ENCODE measurements around the gene GDI2. TPM values are rescaled to one million over a fixed set of nuclear protein-coding genes. Genes with fewer than 3 reads are reported as not detected.

The GDI2 gene
- total RNA-seq, 1 experiment from 2014 or later: 200 TPM

- no TSS peak for BruUV-seq (replicated peaks)
- no peaks in the 10 kb centered on the region for H3K9me3 Mint-ChIP-seq (ENCODE audit: unreplicated experiment)
- H3K27ac Mint-ChIP-seq (ENCODE audit: low read depth, unreplicated experiment): no peak overlapping the region
- no peak for TF ChIP-seq CTCF (IDR thresholded peaks at IDR 0.05; ENCODE audit: unreplicated experiment)
- H3K4me1 Mint-ChIP-seq (ENCODE audit: insufficient read depth, unreplicated experiment): peaks cover 34% of the 10 kb centered on the region
- no peak overlapping the region for H3K4me3 Mint-ChIP-seq (ENCODE audit: unreplicated experiment)
- intact Hi-C loops (cut with micrococcal nuclease): no loop called here
- H3K36me3 Mint-ChIP-seq (ENCODE audit: insufficient read depth, unreplicated experiment): peaks cover 21% of the 10 kb centered on the region
- ChIA-PET POLR2A (interaction anchor here (0.6 to 2.7 kb wide), 2 partner anchors 9 to 13 kb away, joined by 3 to 13 read pairs; partner anchors contain the start of gene GDI2), CTCF (interaction anchor here (0.6 to 1.0 kb wide), 3 partner anchors 58 to 363 kb away, joined by 3 to 4 read pairs (median 4); no protein-coding TSS in a partner anchor)
- no peak for DNase-seq (ENCODE audit: unreplicated experiment)
- H3K27me3 Mint-ChIP-seq (ENCODE audit: insufficient read depth, unreplicated experiment): no peaks in the 10 kb centered on the region
Measured at GRCh38 chr10:5805260-5805659, 8.0 kb downstream of the GDI2 start.

- CTCF ChIA-PET: interaction anchor here (0.6 kb wide), 1 partner anchor 69 kb away, joined by 3 read pairs; no protein-coding TSS in a partner anchor
Measured at GRCh38 chr10:5804386-5804785, 8.8 kb downstream of the GDI2 start.

GRCh38 chr10:5800782-5801181 is 12.5 kb downstream of the GDI2 start:
- H3K27ac Mint-ChIP-seq (ENCODE audit: low read depth, unreplicated experiment): no peak overlapping the region
- peaks cover 16% of the 10 kb centered on the region for H3K4me1 Mint-ChIP-seq (ENCODE audit: insufficient read depth, unreplicated experiment)
- H3K9me3 Mint-ChIP-seq (ENCODE audit: unreplicated experiment): no peaks in the 10 kb centered on the region
- no peak for TF ChIP-seq CTCF (IDR thresholded peaks at IDR 0.05; ENCODE audit: unreplicated experiment)
- H3K36me3 Mint-ChIP-seq (ENCODE audit: insufficient read depth, unreplicated experiment): peaks cover 61% of the 10 kb centered on the region
- peak; percentile 76 for DNase-seq (ENCODE audit: unreplicated experiment)
- intact Hi-C loops (cut with micrococcal nuclease): no loop called here
- CTCF ChIA-PET: interaction anchor here (0.6 to 1.1 kb wide), 2 partner anchors 10 to 73 kb away, joined by 3 read pairs; no protein-coding TSS in a partner anchor
- no peak overlapping the region for H3K4me3 Mint-ChIP-seq (ENCODE audit: unreplicated experiment)
- no peaks in the 10 kb centered on the region for H3K27me3 Mint-ChIP-seq (ENCODE audit: insufficient read depth, unreplicated experiment)
- POLR2A ChIA-PET: interaction anchor here (0.6 to 5.5 kb wide), 6 partner anchors 10 to 988 kb away, joined by 3 to 28 read pairs (median 3); partner anchors contain the start of genes FBH1 and GDI2
- no TSS peak for BruUV-seq (replicated peaks)

More at GRCh38 chr10:5804386-5804785, 8.8 kb downstream of the GDI2 start:
- POLR2A ChIA-PET: interaction anchor here (1.5 to 2.7 kb wide), 2 partner anchors 9 to 10 kb away, joined by 5 to 13 read pairs; partner anchors contain the start of gene GDI2
- H3K27ac Mint-ChIP-seq (ENCODE audit: low read depth, unreplicated experiment): no peak overlapping the region
- BruUV-seq (replicated peaks): no TSS peak
- intact Hi-C loops (cut with micrococcal nuclease): no loop called here
- H3K27me3 Mint-ChIP-seq (ENCODE audit: insufficient read depth, unreplicated experiment): no peaks in the 10 kb centered on the region
- no peak for TF ChIP-seq CTCF (IDR thresholded peaks at IDR 0.05; ENCODE audit: unreplicated experiment)
- peaks cover 30% of the 10 kb centered on the region for H3K36me3 Mint-ChIP-seq (ENCODE audit: insufficient read depth, unreplicated experiment)
- peaks cover 26% of the 10 kb centered on the region for H3K4me1 Mint-ChIP-seq (ENCODE audit: insufficient read depth, unreplicated experiment)
- DNase-seq (ENCODE audit: unreplicated experiment): no peak
- H3K9me3 Mint-ChIP-seq (ENCODE audit: unreplicated experiment): no peaks in the 10 kb centered on the region
- no peak overlapping the region for H3K4me3 Mint-ChIP-seq (ENCODE audit: unreplicated experiment)

- CTCF ChIA-PET: no interaction called here
- POLR2A ChIA-PET: interaction anchor here (1.2 to 2.1 kb wide), 3 partner anchors 10 to 19 kb away, joined by 5 to 10 read pairs (median 9); partner anchors contain the start of gene GDI2
- H3K36me3 Mint-ChIP-seq (ENCODE audit: insufficient read depth, unreplicated experiment): peaks cover 90% of the 10 kb centered on the region
- no peaks in the 10 kb centered on the region for H3K4me1 Mint-ChIP-seq (ENCODE audit: insufficient read depth, unreplicated experiment)
- no peaks in the 10 kb centered on the region for H3K27me3 Mint-ChIP-seq (ENCODE audit: insufficient read depth, unreplicated experiment)
- BruUV-seq (replicated peaks): no TSS peak
- H3K9me3 Mint-ChIP-seq (ENCODE audit: unreplicated experiment): no peaks in the 10 kb centered on the region
- intact Hi-C loops (cut with micrococcal nuclease): no loop called here
- H3K4me3 Mint-ChIP-seq (ENCODE audit: unreplicated experiment): no peak overlapping the region
- H3K27ac Mint-ChIP-seq (ENCODE audit: low read depth, unreplicated experiment): no peak overlapping the region
- TF ChIP-seq CTCF (IDR thresholded peaks at IDR 0.05; ENCODE audit: unreplicated experiment): no peak
- DNase-seq (ENCODE audit: unreplicated experiment): no peak
Measured at GRCh38 chr10:5794236-5794635, 19.0 kb downstream of the GDI2 start.
